ENCODE measurements around the gene RASSF4.

Gene RASSF4

DNA sequence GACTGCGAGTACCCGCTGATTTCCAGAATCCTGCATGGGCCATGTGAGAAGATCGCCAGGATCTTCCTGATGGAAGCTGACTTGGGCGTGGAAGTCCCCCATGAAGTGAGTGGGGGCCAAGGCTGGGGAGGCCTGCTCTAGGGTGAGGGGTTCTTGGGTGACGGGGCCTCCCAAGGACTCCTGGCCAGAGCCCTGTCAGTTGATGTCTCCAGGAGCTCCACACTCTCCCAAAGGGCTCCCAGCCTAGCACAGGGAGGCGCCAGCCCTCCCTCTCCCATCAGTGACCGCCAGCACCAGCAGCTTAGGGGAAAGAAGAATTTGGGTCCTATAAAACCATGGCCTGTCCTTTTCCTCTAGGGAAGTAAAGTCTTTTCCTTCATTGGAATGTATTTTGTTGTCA lies 31.4 kb downstream of the RASSF4 start:
- Histone ChIP-seq H3K27me3 (ENCODE audit: control insufficient read depth in 1 of 2, insufficient read depth in 2 of 2, low read length in 2 of 2) (no peaks in the 10 kb centered on the region), H3K4me1 (ENCODE audit: insufficient read depth, low read length) (peaks cover 16% of the 10 kb centered on the region), H3K9ac (ENCODE audit: low read length) (no peak overlapping the region), H3K4me3 (ENCODE audit: low read depth in 1 of 2, low read length in 2 of 2) (no peak overlapping the region), H3K36me3 (ENCODE audit: insufficient read depth, low read length) (peaks cover 34% of the 10 kb centered on the region), H3K9me3 (ENCODE audit: low read length) (no peaks in the 10 kb centered on the region), H3K27ac (ENCODE audit: low read depth, low read length) (no peak overlapping the region)

DNA sequence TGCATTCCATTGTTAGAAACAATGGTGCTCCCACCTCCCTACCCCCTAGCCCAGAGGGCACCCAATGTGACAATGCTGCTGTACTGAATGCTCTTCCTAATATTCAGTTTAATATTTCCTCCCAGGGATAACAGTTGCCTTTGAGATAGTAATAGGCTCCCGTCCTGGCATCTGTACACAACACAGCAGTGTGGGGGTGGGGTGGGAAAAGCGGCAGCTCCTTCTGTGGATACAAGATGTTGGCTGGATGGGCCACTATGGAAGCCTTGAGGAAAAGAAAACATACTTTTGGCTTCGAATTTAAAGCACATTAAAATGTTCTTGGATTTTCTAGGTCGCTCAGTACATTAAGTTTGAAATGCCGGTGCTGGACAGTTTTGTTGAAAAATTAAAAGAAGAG lies 32.0 kb downstream of the RASSF4 start:
- H3K36me3 ChIP-seq (ENCODE audit: insufficient read depth, low read length) = peaks cover 34% of the 10 kb centered on the region
- H3K4me3 ChIP-seq (ENCODE audit: low read depth in 1 of 2, low read length in 2 of 2) = no peak overlapping the region
- no peaks in the 10 kb centered on the region for H3K9me3 ChIP-seq (ENCODE audit: low read length)
- no peak overlapping the region for H3K9ac ChIP-seq (ENCODE audit: low read length)
- peak overlapping the region; percentile 37 for H3K27ac ChIP-seq (ENCODE audit: low read depth, low read length)
- H3K27me3 ChIP-seq (ENCODE audit: control insufficient read depth in 1 of 2, insufficient read depth in 2 of 2, low read length in 2 of 2) = no peaks in the 10 kb centered on the region
- peaks cover 17% of the 10 kb centered on the region for H3K4me1 ChIP-seq (ENCODE audit: insufficient read depth, low read length)

DNA sequence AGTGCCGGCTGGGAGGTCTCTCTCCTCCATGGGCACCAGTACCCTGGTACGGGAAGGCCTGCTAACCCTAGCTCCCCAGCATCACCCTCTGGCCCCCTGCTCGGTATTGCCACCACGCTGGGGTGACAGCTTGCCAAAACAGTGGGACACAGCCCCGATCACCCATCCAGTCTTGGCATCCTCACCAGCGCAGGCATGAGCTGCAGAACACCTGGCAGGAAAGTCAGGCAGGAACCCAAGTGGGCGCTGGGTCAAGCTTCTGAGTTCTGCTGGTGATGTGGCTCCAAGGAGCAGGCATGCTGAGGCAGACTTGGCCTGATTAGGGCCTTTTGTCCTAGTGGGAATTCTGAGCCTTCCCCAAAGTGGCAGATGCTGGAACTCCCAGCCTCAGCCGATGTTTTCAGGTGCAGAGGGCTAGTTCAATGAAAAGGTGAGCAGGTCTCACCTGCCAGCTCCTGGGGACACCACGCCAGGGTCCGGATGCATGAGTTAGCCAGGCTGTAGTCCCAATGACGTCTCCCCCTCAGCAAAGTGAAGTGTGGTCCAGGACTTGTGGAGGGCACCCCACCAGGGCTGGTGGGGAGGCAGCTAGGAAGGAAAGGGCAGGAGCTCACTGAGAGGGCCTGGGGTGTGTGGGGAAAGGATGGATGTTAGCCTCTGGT lies 32.6 kb downstream of the RASSF4 start:
- peaks cover 34% of the 10 kb centered on the region for H3K36me3 ChIP-seq (ENCODE audit: insufficient read depth, low read length)
- no peak overlapping the region for H3K27ac ChIP-seq (ENCODE audit: low read depth, low read length)
- H3K9ac ChIP-seq (ENCODE audit: low read length) = no peak overlapping the region
- no peak overlapping the region for H3K4me3 ChIP-seq (ENCODE audit: low read depth in 1 of 2, low read length in 2 of 2)
- no peaks in the 10 kb centered on the region for H3K9me3 ChIP-seq (ENCODE audit: low read length)
- no peaks in the 10 kb centered on the region for H3K27me3 ChIP-seq (ENCODE audit: control insufficient read depth in 1 of 2, insufficient read depth in 2 of 2, low read length in 2 of 2)
- H3K4me1 ChIP-seq (ENCODE audit: insufficient read depth, low read length) = peaks cover 23% of the 10 kb centered on the region

DNA sequence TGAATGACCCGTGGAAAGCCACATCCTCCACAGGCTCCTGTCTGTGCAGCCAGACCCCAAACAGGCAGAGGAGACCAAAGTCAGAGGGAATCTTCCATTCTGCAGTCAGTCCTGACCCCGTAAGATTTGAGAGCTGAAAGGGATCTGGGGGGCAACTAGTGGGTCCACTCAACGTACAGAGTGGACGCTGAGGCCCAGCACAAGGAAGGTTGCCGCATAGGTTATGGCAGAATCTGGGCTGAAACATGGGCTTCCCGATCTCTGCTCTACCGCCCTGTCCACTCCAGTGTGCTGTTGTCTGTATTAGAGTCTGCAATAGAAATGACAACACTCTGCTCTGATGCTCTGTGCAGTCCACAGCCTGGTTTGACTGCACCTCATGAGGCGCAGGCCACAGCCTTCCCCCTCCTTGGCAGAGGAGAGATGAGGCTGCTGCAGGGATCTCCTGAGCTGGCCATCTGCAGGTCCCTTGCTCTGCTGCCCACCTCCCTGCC lies 33.2 kb downstream of the RASSF4 start:
- H3K27me3 ChIP-seq (ENCODE audit: control insufficient read depth in 1 of 2, insufficient read depth in 2 of 2, low read length in 2 of 2) = no peaks in the 10 kb centered on the region
- no peak overlapping the region for H3K4me3 ChIP-seq (ENCODE audit: low read depth in 1 of 2, low read length in 2 of 2)
- no peak overlapping the region for H3K27ac ChIP-seq (ENCODE audit: low read depth, low read length)
- H3K9ac ChIP-seq (ENCODE audit: low read length) = no peak overlapping the region
- H3K4me1 ChIP-seq (ENCODE audit: insufficient read depth, low read length) = peaks cover 27% of the 10 kb centered on the region
- H3K9me3 ChIP-seq (ENCODE audit: low read length) = no peaks in the 10 kb centered on the region
- H3K36me3 ChIP-seq (ENCODE audit: insufficient read depth, low read length) = peaks cover 34% of the 10 kb centered on the region

DNA sequence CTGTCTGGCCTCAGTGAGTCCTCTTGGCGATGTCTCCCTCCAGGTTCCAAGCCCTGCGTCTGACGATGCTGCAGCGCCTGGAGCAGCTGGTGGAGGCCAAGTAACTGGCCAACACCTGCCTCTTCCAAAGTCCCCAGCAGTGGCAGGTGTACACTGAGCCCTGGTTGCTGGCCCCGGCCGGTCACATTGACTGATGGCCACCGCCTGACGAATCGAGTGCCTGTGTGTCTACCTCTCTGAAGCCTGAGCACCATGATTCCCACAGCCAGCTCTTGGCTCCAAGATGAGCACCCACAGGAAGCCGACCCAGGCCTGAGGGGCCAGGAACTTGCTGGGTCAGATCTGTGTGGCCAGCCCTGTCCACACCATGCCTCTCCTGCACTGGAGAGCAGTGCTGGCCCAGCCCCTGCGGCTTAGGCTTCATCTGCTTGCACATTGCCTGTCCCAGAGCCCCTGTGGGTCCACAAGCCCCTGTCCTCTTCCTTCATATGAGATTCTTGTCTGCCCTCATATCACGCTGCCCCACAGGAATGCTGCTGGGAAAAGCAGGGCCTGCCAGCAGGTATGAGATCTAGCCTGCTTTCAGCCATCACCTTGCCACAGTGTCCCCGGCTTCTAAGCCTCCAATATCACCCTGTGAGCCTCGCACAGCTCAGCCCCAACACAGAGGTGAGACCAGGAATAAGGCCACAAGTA lies 33.8 kb downstream of the RASSF4 start:
- H3K4me1 ChIP-seq (ENCODE audit: insufficient read depth, low read length) = peaks cover 27% of the 10 kb centered on the region
- H3K27ac ChIP-seq (ENCODE audit: low read depth, low read length) = no peak overlapping the region
- no peak overlapping the region for H3K9ac ChIP-seq (ENCODE audit: low read length)
- no peak overlapping the region for H3K4me3 ChIP-seq (ENCODE audit: low read depth in 1 of 2, low read length in 2 of 2)
- no peaks in the 10 kb centered on the region for H3K9me3 ChIP-seq (ENCODE audit: low read length)
- H3K36me3 ChIP-seq (ENCODE audit: insufficient read depth, low read length) = peaks cover 34% of the 10 kb centered on the region
- no peaks in the 10 kb centered on the region for H3K27me3 ChIP-seq (ENCODE audit: control insufficient read depth in 1 of 2, insufficient read depth in 2 of 2, low read length in 2 of 2)

DNA sequence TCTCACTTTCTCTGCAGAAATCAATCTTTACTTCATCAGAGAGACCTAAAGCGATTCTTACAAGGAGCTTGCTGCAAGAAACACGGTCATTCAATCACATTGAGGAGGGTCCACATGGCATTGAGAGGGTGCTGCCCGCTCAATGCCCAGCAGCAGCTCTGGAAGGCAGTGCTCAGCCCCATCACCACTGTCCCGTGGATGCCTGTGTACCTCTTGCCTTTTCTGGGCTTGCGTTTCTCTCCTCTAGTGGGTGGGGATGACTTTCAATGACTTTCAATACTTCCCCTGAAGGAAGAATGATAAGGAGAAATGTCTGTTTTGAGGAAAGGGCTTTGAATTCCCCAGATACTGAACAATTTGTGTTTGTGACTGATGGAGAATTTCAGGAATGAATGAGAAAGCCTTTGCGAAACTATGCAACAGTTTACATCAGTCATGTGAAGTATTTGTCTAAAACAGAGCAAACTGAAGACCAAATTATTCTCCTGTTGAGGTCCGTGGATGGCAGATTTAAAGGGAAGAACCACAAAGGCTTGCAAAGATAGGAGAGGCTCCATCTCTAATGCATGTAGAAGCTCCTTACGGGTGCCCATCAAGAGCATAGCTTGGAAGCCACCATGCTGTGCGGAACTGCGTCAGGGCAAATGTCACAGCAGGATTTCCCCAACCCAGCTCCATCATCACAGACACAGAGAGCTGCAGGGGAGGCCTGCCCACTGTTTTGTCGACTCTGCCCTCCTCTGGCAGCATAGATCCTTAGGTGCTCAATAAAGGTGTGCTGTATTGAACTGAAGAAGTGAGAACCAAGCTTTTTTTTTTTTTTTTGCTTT lies 34.5 kb downstream of the RASSF4 start:
- no peaks in the 10 kb centered on the region for H3K27me3 ChIP-seq (ENCODE audit: control insufficient read depth in 1 of 2, insufficient read depth in 2 of 2, low read length in 2 of 2)
- H3K4me3 ChIP-seq (ENCODE audit: low read depth in 1 of 2, low read length in 2 of 2) = no peak overlapping the region
- no peak overlapping the region for H3K27ac ChIP-seq (ENCODE audit: low read depth, low read length)
- peaks cover 27% of the 10 kb centered on the region for H3K4me1 ChIP-seq (ENCODE audit: insufficient read depth, low read length)
- H3K9ac ChIP-seq (ENCODE audit: low read length) = no peak overlapping the region
- H3K36me3 ChIP-seq (ENCODE audit: insufficient read depth, low read length) = peaks cover 33% of the 10 kb centered on the region
- H3K9me3 ChIP-seq (ENCODE audit: low read length) = no peaks in the 10 kb centered on the region

DNA sequence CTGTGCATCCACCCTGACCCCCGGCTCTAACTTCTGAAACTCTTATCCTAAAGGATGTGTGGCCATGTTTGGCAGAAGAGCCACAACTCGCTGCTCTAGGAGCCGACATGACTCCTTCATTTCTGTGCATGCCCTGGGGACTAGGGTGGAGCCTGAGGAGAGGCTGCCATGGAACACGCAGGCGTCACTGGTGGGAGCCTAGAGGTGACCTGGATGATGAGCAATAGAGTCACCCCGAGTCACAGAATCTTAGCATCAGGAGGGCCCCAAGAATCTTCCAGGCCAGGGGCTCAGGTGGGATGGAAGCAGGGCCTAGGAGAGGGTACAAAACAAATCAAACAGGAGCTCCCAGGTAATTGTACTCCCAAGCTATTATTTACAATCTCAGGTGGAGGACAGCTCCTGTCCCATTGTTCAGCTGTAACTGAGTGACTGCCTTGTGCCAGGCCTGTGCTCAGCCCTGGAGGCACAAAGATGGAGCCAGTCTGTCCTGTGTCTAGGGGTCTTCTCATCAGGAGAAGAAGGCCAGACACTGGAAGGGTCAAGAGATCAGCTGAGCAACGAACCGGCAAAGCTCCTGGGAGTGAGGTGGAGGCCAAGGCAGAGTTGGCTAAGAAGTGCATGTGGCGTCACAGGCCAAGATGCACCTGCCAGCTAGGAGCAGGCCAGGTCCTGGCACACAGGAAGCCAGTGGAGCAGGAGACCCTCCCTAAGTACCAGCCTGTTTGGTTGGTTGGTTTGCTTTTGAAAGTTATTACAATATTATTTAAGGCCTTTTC lies 35.3 kb downstream of the RASSF4 start:
- H3K9ac ChIP-seq (ENCODE audit: low read length) = no peak overlapping the region

DNA sequence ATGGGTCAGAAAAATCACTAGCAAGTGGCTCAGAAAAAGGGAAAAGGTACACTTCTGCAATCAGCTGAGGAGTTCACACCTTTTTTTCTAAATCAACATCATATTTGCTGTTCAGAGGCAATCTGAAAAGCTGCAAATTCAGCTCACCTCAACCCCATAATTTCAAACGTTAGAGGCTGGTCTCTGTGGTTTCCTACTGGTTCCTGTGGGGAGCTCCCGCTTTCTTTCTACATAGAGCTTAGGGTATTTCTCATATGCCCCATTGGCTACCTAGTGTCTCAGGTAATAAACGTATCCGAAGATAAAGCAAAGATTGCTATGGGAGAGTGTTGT lies 35.9 kb downstream of the RASSF4 start:
- Histone ChIP-seq H3K4me1 (ENCODE audit: insufficient read depth, low read length) (peaks cover 40% of the 10 kb centered on the region), H3K9me3 (ENCODE audit: low read length) (no peaks in the 10 kb centered on the region), H3K36me3 (ENCODE audit: insufficient read depth, low read length) (peaks cover 20% of the 10 kb centered on the region), H3K27ac (ENCODE audit: low read depth, low read length) (peak overlapping the region; percentile 76), H3K27me3 (ENCODE audit: control insufficient read depth in 1 of 2, insufficient read depth in 2 of 2, low read length in 2 of 2) (no peaks in the 10 kb centered on the region), H3K9ac (ENCODE audit: low read length) (peak overlapping the region; percentile 12), H3K4me3 (ENCODE audit: low read depth in 1 of 2, low read length in 2 of 2) (no peak overlapping the region)

More for the DNA sequence above, 35.3 kb downstream of the RASSF4 start:
- no peaks in the 10 kb centered on the region for H3K27me3 ChIP-seq (ENCODE audit: control insufficient read depth in 1 of 2, insufficient read depth in 2 of 2, low read length in 2 of 2)
- peaks cover 25% of the 10 kb centered on the region for H3K36me3 ChIP-seq (ENCODE audit: insufficient read depth, low read length)
- no peak overlapping the region for H3K4me3 ChIP-seq (ENCODE audit: low read depth in 1 of 2, low read length in 2 of 2)
- no peaks in the 10 kb centered on the region for H3K9me3 ChIP-seq (ENCODE audit: low read length)
- peak overlapping the region; percentile 76 for H3K27ac ChIP-seq (ENCODE audit: low read depth, low read length)
- H3K4me1 ChIP-seq (ENCODE audit: insufficient read depth, low read length) = peaks cover 34% of the 10 kb centered on the region

DNA sequence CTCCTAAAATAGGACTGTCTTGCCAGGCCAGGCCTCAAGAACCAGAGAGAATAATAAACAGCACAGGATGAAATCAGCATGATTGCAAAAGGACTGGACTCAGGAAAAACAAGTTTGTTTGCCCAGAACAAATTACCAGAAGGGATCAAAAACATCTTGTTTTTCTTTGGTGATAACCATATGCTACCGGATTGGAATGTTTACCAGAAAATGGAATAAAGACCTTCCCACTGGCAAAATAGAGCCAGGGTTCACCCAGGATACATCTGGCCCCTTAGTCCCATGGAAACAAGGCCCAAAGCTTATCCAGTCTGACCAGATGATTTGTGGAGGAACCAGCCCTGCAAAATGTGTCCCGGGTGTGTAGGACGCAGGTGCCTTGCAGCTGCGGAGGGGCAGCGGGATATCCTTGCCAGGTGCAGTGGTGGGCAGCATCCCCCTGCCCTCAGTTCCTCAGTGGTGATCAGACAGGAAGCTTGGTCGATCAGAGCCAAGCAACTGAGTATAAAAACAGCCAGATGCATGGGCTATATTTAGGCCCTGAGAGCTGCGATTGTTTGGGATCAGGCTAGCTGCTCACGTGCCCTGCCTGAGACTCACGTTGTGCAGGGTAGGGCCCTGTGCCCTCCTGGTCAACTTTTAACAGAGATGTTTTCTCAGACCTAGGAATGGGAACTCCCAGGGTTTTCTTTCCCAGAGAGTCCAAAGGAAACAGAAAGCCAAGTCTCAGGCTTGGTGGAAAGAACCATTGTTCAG lies 36.5 kb downstream of the RASSF4 start:
- H3K9ac ChIP-seq (ENCODE audit: low read length) = peak overlapping the region; percentile 12
- H3K4me1 ChIP-seq (ENCODE audit: insufficient read depth, low read length) = peaks cover 40% of the 10 kb centered on the region
- no peaks in the 10 kb centered on the region for H3K9me3 ChIP-seq (ENCODE audit: low read length)
- H3K27me3 ChIP-seq (ENCODE audit: control insufficient read depth in 1 of 2, insufficient read depth in 2 of 2, low read length in 2 of 2) = no peaks in the 10 kb centered on the region
- H3K36me3 ChIP-seq (ENCODE audit: insufficient read depth, low read length) = peaks cover 17% of the 10 kb centered on the region
- peak overlapping the region; percentile 76 for H3K27ac ChIP-seq (ENCODE audit: low read depth, low read length)
- H3K4me3 ChIP-seq (ENCODE audit: low read depth in 1 of 2, low read length in 2 of 2) = peak overlapping the region in 1 of 2 donors; percentile 23

DNA sequence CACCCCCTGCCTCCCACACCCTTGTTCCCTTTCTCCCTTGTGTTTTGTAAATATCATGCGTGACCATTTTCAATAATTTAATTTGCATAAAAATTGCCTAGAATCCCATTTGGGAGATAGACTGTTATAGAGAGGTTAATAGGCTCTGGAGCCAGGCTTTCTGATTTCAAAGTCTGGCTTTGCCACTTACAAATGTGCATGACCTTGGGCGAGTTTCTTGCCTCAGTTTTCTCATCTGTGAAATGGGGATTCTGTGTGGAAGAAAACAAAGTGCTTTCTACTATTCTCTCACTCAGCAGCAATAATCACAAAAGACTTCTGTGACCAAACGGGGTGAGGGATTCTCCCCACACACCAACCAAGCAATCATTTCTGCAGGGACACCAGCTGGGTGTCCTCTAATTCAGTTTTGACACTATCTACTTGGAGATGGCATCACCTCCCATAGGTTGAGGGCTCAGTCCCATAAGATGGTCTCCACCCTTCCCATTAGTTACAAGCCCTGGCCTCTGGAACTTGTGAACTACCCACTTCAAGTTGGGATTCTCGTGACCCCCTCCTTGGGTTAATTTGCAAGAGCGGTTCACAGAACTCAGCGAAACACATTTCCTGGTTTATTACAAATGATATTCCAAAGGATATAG lies 37.6 kb downstream of the RASSF4 start:
- peak overlapping the region in 1 of 2 donors; percentile 23 for H3K4me3 ChIP-seq (ENCODE audit: low read depth in 1 of 2, low read length in 2 of 2)

More for the DNA sequence above, 37.6 kb downstream of the RASSF4 start:
- H3K9ac ChIP-seq (ENCODE audit: low read length) = no peak overlapping the region
- peaks cover 47% of the 10 kb centered on the region for H3K4me1 ChIP-seq (ENCODE audit: insufficient read depth, low read length)
- H3K27ac ChIP-seq (ENCODE audit: low read depth, low read length) = peak overlapping the region; percentile 57
- peaks cover 6% of the 10 kb centered on the region for H3K36me3 ChIP-seq (ENCODE audit: insufficient read depth, low read length)
- no peaks in the 10 kb centered on the region for H3K9me3 ChIP-seq (ENCODE audit: low read length)
- H3K27me3 ChIP-seq (ENCODE audit: control insufficient read depth in 1 of 2, insufficient read depth in 2 of 2, low read length in 2 of 2) = no peaks in the 10 kb centered on the region

Measured in muscle layer of colon (tissue), 2 donors.